CD4-positive, alpha-beta T cell treated with Interleukin-17A for 4 hours (primary cell): ENCODE data around the gene ARGLU1.

Experiments
- DNase-seq: peaks from one replicate; pipeline ENCODE4 v3.0.0-alpha.2; 2020; ENCODE audit warnings: mixed read lengths

ARGLU1 gene

DNA sequence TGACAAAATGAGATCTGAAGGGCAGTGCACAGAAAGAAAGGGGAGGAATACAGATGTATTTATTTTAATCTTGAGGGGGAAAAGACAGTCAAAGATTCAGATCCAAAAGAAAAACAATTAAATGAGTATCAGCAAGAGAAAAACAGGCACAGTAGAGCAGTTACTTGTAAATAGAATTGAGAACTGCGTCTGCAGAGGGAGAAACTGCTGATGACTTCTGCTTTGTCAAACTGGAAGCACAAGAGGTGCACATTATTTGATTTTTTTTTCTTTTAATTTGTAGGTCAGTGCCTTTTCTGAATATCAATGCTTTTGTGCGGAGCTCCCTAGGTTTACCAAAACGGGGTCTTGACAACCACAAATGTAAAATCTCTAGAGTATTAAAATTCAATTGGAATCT, 69.8 kb downstream of the ARGLU1 start:
- DNase-seq: no peak

DNA sequence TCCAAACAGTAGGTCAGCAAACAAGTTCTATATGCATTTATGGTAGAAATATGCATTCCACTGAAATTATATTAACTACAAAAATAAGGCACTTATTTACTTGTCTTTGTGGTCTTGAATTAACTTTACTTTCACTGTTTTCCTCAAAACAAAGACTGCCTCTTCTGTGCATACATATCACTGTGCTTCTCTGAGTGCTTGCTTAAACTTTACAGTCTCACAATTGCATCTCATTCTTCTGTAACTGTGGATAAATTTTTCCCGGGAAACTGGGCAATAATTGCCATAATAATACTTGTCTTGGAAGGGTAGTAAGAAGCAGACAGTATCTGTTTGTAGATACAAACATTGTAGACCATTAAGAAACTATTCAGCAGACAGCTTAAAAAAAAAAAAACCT, 70.9 kb downstream of the ARGLU1 start:
- DNase-seq: no peak

DNA sequence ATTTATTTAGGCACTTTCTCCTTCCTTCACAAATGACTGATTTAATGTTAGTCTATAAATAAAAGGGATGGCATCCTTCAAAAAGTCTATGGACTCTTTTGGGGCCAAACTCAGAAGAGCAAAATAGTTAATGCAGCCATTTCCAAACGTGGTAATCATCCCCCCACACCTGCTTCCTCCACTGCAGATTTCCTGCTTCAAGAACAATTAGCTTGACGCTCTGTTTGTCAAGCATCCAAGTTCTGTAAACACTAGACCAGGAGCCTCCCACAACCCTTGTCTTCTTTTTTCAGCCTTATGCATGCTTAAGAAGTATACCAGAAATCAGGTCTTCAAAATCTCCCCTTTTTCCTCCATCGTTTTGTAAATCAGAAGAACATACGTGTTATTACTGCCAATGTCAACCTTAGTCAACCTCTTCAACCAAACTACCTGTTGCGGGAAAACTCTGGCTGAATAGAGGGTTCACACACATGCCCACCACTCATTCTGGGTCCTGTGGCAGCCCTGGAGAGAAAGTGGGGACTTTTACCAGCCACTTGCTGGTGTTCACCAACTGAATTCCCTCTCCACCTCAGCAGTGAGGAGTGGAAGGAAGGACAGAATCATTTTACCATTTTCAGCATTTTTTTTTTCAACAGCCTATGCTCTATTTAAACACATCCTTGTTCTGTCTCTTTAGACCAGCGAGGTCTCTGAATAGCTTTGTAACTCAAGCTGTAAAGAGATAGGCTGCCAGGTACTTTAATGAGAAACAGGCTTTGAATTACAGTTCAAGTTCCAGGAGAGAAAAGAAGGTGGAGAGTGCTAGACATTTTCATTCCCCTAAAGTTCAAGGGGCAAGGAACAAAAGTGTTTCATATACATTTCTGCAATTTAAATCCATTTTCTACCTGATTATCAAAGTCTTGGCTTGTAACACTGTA, 71.6 kb downstream of the ARGLU1 start:
- no peak for DNase-seq

DNA sequence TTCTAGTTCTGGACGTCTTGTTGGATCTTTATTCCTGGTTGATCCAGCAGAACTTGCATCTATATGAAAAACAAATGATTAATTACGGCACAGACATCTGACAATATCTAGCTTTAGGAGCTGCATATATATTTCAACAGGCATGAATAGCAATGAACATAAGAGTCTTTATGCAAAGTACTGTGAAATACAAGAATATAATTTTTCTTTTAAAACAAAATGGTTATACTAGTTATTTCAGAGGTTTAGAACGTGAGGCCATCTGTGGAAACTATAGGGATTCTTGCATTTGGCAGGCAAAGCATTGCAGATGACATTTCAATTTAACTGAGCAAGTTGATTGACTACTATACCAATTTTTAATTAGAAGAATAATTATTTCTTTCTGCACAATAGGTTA, 73.0 kb downstream of the ARGLU1 start:
- no peak for DNase-seq

GRCh38 chr13:106494506-106494905, 73.4 kb downstream of the ARGLU1 start:
- DNase-seq: no peak

GRCh38 chr13:106493533-106494220, 74.3 kb downstream of the ARGLU1 start:
- DNase-seq: no peak

- no peak for DNase-seq
These were observed 75.1 kb downstream of the ARGLU1 start for GRCh38 chr13:106492588-106493475.

DNA sequence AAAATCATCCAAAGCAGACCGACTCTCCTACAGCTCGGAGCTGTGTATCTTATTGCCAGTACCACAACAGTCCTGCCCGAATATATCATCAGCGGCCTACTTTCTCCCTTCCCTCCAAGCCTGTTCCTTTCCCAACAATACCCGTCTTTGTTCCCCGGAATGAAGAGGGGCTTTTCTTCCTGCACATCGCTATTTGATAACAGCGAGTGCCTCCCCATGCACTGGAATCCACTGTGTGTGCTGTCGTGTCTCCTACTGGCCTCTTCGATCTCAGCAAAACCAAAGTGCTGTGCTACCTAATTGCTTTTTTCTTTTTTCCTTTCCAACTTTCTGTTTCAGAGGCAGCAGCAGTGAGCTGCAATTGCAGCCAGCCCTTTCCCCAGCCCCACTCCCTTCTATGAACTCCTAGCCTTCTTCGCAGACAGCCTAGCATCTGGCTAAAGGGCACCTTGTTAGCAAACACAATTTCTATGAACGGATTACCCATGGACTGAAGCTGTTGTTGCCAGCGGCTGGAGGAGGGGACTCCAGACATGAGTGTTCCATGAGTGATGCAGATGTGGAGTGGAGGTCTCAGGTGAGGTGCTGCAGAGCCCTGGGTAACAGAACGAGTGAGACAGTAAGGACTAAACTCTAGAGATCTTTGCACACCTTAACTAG, 75.9 kb downstream of the ARGLU1 start:
- no peak for DNase-seq
